Keratinocyte (primary cell): ENCODE results near the gene C6orf47. TPM values are rescaled to one million over a fixed set of nuclear protein-coding genes. Genes with fewer than 3 reads are reported as not detected.

Experiments
- DNase-seq: peaks from one replicate; pipeline ENCODE4 v3.0.0-alpha.2; 2011; ENCODE audit warnings: low read depth, missing footprints, low spot score
- FAIRE-seq: peaks from 2 replicates; lab custom pipeline; 2011; peaks lifted over from hg19 to GRCh38; lab: Jason Lieb, UNC
- H2AFZ ChIP-seq: 2 replicates; pipeline ENCODE4 v1.6.0; 2012; ENCODE audit warnings: low read length, control low read depth, inconsistent platforms; ENCODE audit not compliant: control insufficient read depth
- H3K27ac ChIP-seq: 2 replicates; pipeline ENCODE4 v1.5.1; 2011; ENCODE audit warnings: low read length; ENCODE audit not compliant: control insufficient read depth, insufficient read depth
- H3K27me3 ChIP-seq: 3 replicates; pipeline ENCODE4 v1.6.0; 2011; ENCODE audit warnings: low read length; ENCODE audit not compliant: control insufficient read depth, insufficient read depth; ENCODE audit errors: extremely low read depth
- H3K36me3 ChIP-seq, 2 experiments: 2 replicates in 1 of 2; 3 replicates in 1 of 2; pipeline ENCODE4 v1.5.1; 2011; ENCODE audit warnings: low read length in 2 of 2, mild to moderate bottlenecking in 1 of 2; ENCODE audit not compliant: control insufficient read depth in 2 of 2, insufficient read depth in 2 of 2; ENCODE audit errors: extremely low read depth in 1 of 2
- H3K4me1 ChIP-seq: 3 replicates; pipeline ENCODE4 v1.5.1; 2011; ENCODE audit warnings: low read length; ENCODE audit not compliant: control insufficient read depth, insufficient read depth; ENCODE audit errors: extremely low read depth
- H3K4me2 ChIP-seq: 3 replicates; pipeline ENCODE4 v1.6.0; 2011; ENCODE audit warnings: low read depth, low read length; ENCODE audit not compliant: control insufficient read depth, insufficient read depth; ENCODE audit errors: extremely low read depth
- H3K4me3 ChIP-seq, 3 experiments: fragments of 200-600 bp in 1 of 3; sonication (generic) in 1 of 3; 2 replicates in 2 of 3; 3 replicates in 1 of 3; pipeline ENCODE4 v1.5.1; 2011 to 2016; ENCODE audit warnings: low read length in 3 of 3, mild to moderate bottlenecking in 3 of 3, control low read depth in 2 of 3, inconsistent platforms in 1 of 3, low read depth in 1 of 3, mixed read lengths in 1 of 3, mixed run types in 1 of 3, moderate library complexity in 1 of 3; ENCODE audit not compliant: control insufficient read depth in 2 of 3, insufficient read depth in 2 of 3; ENCODE audit errors: extremely low read depth in 1 of 3
- H3K79me2 ChIP-seq: 2 replicates; pipeline ENCODE4 v1.6.0; 2012; ENCODE audit warnings: low read length; ENCODE audit not compliant: control insufficient read depth, insufficient read depth
- H3K9ac ChIP-seq: 3 replicates; pipeline ENCODE4 v1.6.0; 2011; ENCODE audit warnings: low read length; ENCODE audit not compliant: control insufficient read depth, insufficient read depth; ENCODE audit errors: extremely low read depth
- H3K9me1 ChIP-seq: 3 replicates; pipeline ENCODE4 v1.6.0; 2011; ENCODE audit warnings: low read length; ENCODE audit not compliant: control insufficient read depth, insufficient read depth; ENCODE audit errors: extremely low read depth
- H3K9me3 ChIP-seq: 2 replicates; pipeline ENCODE4 v1.5.1; 2012; ENCODE audit warnings: low read depth, low read length; ENCODE audit not compliant: control insufficient read depth
- H4K20me1 ChIP-seq: 3 replicates; pipeline ENCODE4 v1.6.0; 2011; ENCODE audit warnings: low read length; ENCODE audit not compliant: control insufficient read depth, insufficient read depth; ENCODE audit errors: extremely low read depth
- EZH2 ChIP-seq: IDR thresholded peaks from one replicate; pipeline ENCODE4 v1.6.1; 2012; ENCODE audit warnings: inconsistent platforms, mild to moderate bottlenecking, low read length, moderate library complexity
- dilution Hi-C: fragments of 300-500 bp; cut with MboI; formaldehyde crosslinking; loops from one replicate; pipeline ENCODE4 v1.7.0; 2020; ENCODE audit warnings: low sequenced_read_pairs; ENCODE audit not compliant: extremely low pct_ligation_motif_present
- polyA plus RNA-seq, 5 experiments: library from polyadenylated mRNA; depleted of rRNA in 3 of 5; stranded (reverse) in 3 of 5; stranded (forward) in 1 of 5; unstranded in 1 of 5; fragments of >200 nt; gene quantifications; 1 replicate in 1 of 5; 2 replicates in 3 of 5; 3 replicates in 1 of 5; pipeline versions ENCODE4 v1.2.1 to v1.2.3, GENCODE V29; 2011 to 2012; ENCODE audit warnings: missing spikeins in 2 of 5, low read depth in 1 of 5, low replicate concordance in 1 of 5
- TF ChIP-seq, protein P1 (sequence below), 3 experiments: IDR thresholded peaks in 1 of 3; conservative IDR thresholded peaks in 1 of 3; optimal IDR thresholded peaks in 1 of 3; 2 replicates in 2 of 3; 3 replicates in 1 of 3; pipeline versions ENCODE3 to v1.5.1; 2011; ENCODE audit warnings: low read length in 3 of 3, mild to moderate bottlenecking in 3 of 3, moderate library complexity in 2 of 3, control low read depth in 1 of 3, inconsistent platforms in 1 of 3; ENCODE audit not compliant: insufficient read depth in 2 of 3; ENCODE audit errors: extremely low read depth in 1 of 3

C6orf47 gene
- polyA plus RNA-seq, 1 donor (not counting 4 experiments of a cell fraction or from before 2014, with no cell fraction given), result 7.9 TPM

DNA sequence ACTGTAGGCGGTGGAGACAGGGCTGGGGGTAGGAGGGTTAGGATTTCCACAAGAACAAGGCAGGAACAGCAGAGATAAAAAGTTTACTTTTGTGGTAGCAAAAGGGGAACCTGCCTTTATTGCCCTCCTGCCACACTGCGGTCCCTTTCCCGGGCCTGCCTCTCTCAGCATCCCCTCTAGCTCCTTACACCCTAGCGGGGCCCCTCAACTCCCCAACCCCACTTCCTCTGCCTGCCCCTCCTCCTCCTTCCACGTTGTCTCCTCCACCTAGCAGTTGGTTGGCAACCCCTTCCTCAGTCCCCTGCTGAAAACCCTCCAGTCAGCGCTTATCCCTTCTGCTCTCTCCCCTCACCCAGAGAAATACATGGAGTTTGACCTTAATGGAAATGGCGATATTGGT lies 44.8 kb downstream of the C6orf47 start:
- no peak overlapping the region for H3K4me2 ChIP-seq
- H3K36me3 ChIP-seq, result no peaks in the 10 kb centered on the region
- FAIRE-seq (no peak), DNase-seq (no peak)
- H3K9me3 ChIP-seq, result no peaks in the 10 kb centered on the region
- TF ChIP-seq EZH2, result no peak
- TF ChIP-seq, protein P1, sequence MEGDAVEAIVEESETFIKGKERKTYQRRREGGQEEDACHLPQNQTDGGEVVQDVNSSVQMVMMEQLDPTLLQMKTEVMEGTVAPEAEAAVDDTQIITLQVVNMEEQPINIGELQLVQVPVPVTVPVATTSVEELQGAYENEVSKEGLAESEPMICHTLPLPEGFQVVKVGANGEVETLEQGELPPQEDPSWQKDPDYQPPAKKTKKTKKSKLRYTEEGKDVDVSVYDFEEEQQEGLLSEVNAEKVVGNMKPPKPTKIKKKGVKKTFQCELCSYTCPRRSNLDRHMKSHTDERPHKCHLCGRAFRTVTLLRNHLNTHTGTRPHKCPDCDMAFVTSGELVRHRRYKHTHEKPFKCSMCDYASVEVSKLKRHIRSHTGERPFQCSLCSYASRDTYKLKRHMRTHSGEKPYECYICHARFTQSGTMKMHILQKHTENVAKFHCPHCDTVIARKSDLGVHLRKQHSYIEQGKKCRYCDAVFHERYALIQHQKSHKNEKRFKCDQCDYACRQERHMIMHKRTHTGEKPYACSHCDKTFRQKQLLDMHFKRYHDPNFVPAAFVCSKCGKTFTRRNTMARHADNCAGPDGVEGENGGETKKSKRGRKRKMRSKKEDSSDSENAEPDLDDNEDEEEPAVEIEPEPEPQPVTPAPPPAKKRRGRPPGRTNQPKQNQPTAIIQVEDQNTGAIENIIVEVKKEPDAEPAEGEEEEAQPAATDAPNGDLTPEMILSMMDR (optimal IDR thresholded peaks at IDR 0.05 in 1 of 3, IDR thresholded peaks at IDR 0.05 in 1 of 3, conservative IDR thresholded peaks at IDR 0.05 in 1 of 3; ENCODE audit: extremely low read depth in 1 of 3, insufficient read depth in 2 of 3, low read length in 3 of 3), result no peak
- no peak overlapping the region for H3K4me3 ChIP-seq
- dilution Hi-C loops, result no loop called here
- no peaks in the 10 kb centered on the region for H3K79me2 ChIP-seq
- H2AFZ ChIP-seq, result no peak overlapping the region
- no peaks in the 10 kb centered on the region for H3K4me1 ChIP-seq
- no peaks in the 10 kb centered on the region for H4K20me1 ChIP-seq
- H3K9ac ChIP-seq, result no peak overlapping the region
- H3K27me3 ChIP-seq, result no peaks in the 10 kb centered on the region
- no peak overlapping the region for H3K27ac ChIP-seq
- no peaks in the 10 kb centered on the region for H3K9me1 ChIP-seq

DNA sequence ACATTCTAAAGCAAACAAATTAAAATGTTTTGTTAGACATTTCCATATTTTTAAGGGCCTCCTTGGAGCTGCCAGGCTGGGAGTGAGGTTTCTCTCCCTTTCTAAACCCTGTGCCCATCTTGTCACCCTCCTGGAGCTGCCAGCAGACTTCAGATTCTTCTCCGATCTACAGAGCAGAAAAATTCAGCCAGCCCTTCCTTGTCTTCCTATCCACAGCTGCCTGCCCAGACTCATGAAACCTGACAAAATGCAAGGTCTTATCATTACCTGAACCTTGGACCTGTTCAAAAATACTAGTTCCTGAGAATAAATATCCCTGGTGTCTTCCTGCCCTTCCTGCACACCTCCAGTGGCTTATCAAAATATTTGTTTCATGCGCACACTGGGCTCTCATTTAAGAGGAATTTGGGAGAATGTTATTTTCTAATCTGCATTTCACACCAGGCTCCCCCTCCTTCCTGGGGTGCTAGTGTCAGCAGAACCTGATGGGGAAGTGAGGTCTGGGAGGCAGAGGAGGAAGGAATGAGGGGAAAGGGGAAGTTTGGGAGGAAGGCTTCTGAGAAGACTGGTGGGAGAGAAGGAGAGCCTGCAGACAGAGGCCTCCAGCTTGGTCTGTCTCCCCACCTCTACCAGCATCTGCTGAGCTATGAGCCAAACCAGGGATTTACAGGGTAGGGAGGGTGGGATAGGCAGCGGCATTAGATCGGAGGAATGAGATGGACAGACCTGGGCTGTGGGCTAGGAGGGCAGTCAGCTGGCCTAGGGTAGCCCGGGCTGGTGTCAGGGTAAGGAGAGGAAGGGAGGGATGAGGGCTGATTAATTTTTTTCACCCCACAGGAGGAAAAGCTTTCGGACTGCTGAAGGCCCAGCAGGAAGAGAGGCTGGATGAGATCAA lies 45.6 kb downstream of the C6orf47 start, which contains the start of gene AIF1:
Gene AIF1, plus strand, starts transcription at position 551 of the 895 bp plus-strand sequence. Its CDS starts 96 bp downstream, at position 647.
- H3K4me3 ChIP-seq, result no peak within 1 kb of the TSS
- no peaks in the 10 kb centered on the region for H4K20me1 ChIP-seq
- H2AFZ ChIP-seq, result no peak within 1 kb of the TSS
- TF ChIP-seq, protein P1 (optimal IDR thresholded peaks at IDR 0.05 in 1 of 3, IDR thresholded peaks at IDR 0.05 in 1 of 3, conservative IDR thresholded peaks at IDR 0.05 in 1 of 3; ENCODE audit: extremely low read depth in 1 of 3, insufficient read depth in 2 of 3, low read length in 3 of 3), result no peak
- TF ChIP-seq EZH2, result no peak
- no peak within 1 kb of the TSS for H3K27ac ChIP-seq
- H3K9ac ChIP-seq, result no peak within 1 kb of the TSS
- no peak for DNase-seq
- no peaks in the 10 kb centered on the region for H3K4me1 ChIP-seq
- dilution Hi-C loops, result no loop called here
- no peak within 1 kb of the TSS for H3K4me2 ChIP-seq
- H3K36me3 ChIP-seq, result no peaks in the 10 kb centered on the region
- FAIRE-seq, result no peak
- H3K79me2 ChIP-seq, result no peaks in the 10 kb centered on the region
- H3K27me3 ChIP-seq, result no peaks in the 10 kb centered on the region
- H3K9me3 ChIP-seq, result no peaks in the 10 kb centered on the region
- no peaks in the 10 kb centered on the region for H3K9me1 ChIP-seq
